Stomach (tissue), 4 donors: Measurements from ENCODE around the gene FRAT1.

Source experiments
- CTCF ChIP-seq, 7 experiments: fragments of 450-650 bp in 4 of 7; fragments of 200-600 bp in 3 of 7; sonication (generic) in 3 of 7; IDR thresholded peaks; one replicate each; pipeline ENCODE4 v1.5.1; 2016 to 2019; ENCODE audit warnings: antibody characterized with exemption in 7 of 7, control low read depth in 2 of 7, mild to moderate bottlenecking in 1 of 7
- EP300 ChIP-seq: sonication (generic); formaldehyde crosslinking; IDR thresholded peaks from one replicate; pipeline ENCODE4 v1.6.1; 2017; ENCODE audit warnings: antibody characterized with exemption
- POLR2AphosphoS5 ChIP-seq, 3 donors: sonication (generic); formaldehyde crosslinking; IDR thresholded peaks; one replicate each; pipeline ENCODE4 v1.6.1; 2016; ENCODE audit warnings: antibody characterized with exemption in 3 of 3

- TF ChIP-seq CTCF (IDR thresholded peaks at IDR 0.05) (no peak), EP300 (no peak), POLR2AphosphoS5 (IDR thresholded peaks at IDR 0.05) (no peak)
Measured at GRCh38 chr10:97362310-97363033, 43.4 kb downstream of the FRAT1 start.
